DND-41 (cell line): ENCODE data around the gene SHROOM3.

Experiments
- ATAC-seq: fragments of 200-7000 bp; cut with Tn5 transposase; 3 replicates; pipeline ENCODE4 v1.9.1; 2021; ENCODE audit warnings: low read depth; ENCODE audit not compliant: insufficient read depth
- DNase-seq: peaks from one replicate; pipeline ENCODE4 v3.0.0-alpha.2; 2020
- H2AFZ ChIP-seq: 2 replicates; pipeline ENCODE4 v1.6.0; 2012; ENCODE audit warnings: low read depth, low read length
- H3K27ac ChIP-seq: 2 replicates; pipeline ENCODE4 v1.5.1; 2012; ENCODE audit warnings: low read length, inconsistent platforms
- H3K27me3 ChIP-seq: fragments of 200-600 bp; sonication (generic); 2 replicates; pipeline ENCODE4 v1.6.0; 2012; ENCODE audit warnings: low read length, mild to moderate bottlenecking, inconsistent platforms; ENCODE audit not compliant: insufficient read depth, poor library complexity
- H3K36me3 ChIP-seq: 2 replicates; pipeline ENCODE4 v1.5.1; 2012; ENCODE audit warnings: low read length, inconsistent platforms; ENCODE audit not compliant: insufficient read depth
- H3K4me1 ChIP-seq: 2 replicates; pipeline ENCODE4 v1.5.1; 2012; ENCODE audit warnings: mild to moderate bottlenecking, low read length; ENCODE audit not compliant: insufficient read depth
- H3K4me2 ChIP-seq: 2 replicates; pipeline ENCODE4 v1.6.0; 2012; ENCODE audit warnings: mild to moderate bottlenecking, moderate library complexity, low read length, inconsistent platforms; ENCODE audit not compliant: insufficient read depth
- H3K4me3 ChIP-seq, 2 experiments: fragments of 200-600 bp in 1 of 2; shearing (Covaris generic) in 1 of 2; 2 replicates each; pipeline ENCODE4 v1.5.1; 2012 to 2016; ENCODE audit warnings: inconsistent platforms in 2 of 2, low read length in 2 of 2, mild to moderate bottlenecking in 2 of 2, low read depth in 1 of 2, moderate library complexity in 1 of 2
- H3K79me2 ChIP-seq: 2 replicates; pipeline ENCODE4 v1.6.0; 2012; ENCODE audit warnings: low read length, inconsistent platforms; ENCODE audit not compliant: insufficient read depth
- H3K9ac ChIP-seq: 2 replicates; pipeline ENCODE4 v1.6.0; 2012; ENCODE audit warnings: low read depth, mild to moderate bottlenecking, inconsistent platforms, low read length, moderate library complexity
- H3K9me3 ChIP-seq: 2 replicates; pipeline ENCODE4 v1.5.1; 2012; ENCODE audit warnings: low read length, moderate library complexity, mild to moderate bottlenecking, inconsistent platforms; ENCODE audit not compliant: insufficient read depth, severe bottlenecking
- H4K20me1 ChIP-seq: 2 replicates; pipeline ENCODE4 v1.6.0; 2012; ENCODE audit warnings: low read length; ENCODE audit not compliant: insufficient read depth
- CTCF ChIP-seq: IDR thresholded peaks from 2 replicates; pipeline ENCODE4 v1.5.1; 2012; ENCODE audit warnings: borderline replicate concordance, low read length, moderate library complexity, mild to moderate bottlenecking; ENCODE audit not compliant: poor library complexity, severe bottlenecking; ENCODE audit errors: extremely low read depth
- EZH2 ChIP-seq: IDR thresholded peaks from 3 replicates; pipeline ENCODE4 v1.6.1; 2012; ENCODE audit warnings: borderline replicate concordance, low read depth, mild to moderate bottlenecking, moderate library complexity, low read length, inconsistent platforms; ENCODE audit not compliant: severe bottlenecking

SHROOM3 gene

GRCh38 chr4:76571274-76571673, 136.2 kb downstream of the SHROOM3 start:
- Histone ChIP-seq H3K27ac (no peak overlapping the region), H3K36me3 (no peaks in the 10 kb centered on the region), H4K20me1 (no peaks in the 10 kb centered on the region), H3K27me3 (no peaks in the 10 kb centered on the region), H3K4me1 (no peaks in the 10 kb centered on the region), H3K4me3 (no peak overlapping the region), H3K79me2 (no peaks in the 10 kb centered on the region), H2AFZ (no peak overlapping the region), H3K4me2 (no peak overlapping the region), H3K9me3 (no peaks in the 10 kb centered on the region), H3K9ac (no peak overlapping the region)
- ATAC-seq (no peak), DNase-seq (no peak)
- no peak for TF ChIP-seq EZH2

- no peak overlapping the region for H3K9ac ChIP-seq
- H3K27ac ChIP-seq, result no peak overlapping the region
- TF ChIP-seq EZH2, result no peak
- no peak for TF ChIP-seq CTCF
- H4K20me1 ChIP-seq, result no peaks in the 10 kb centered on the region
- DNase-seq (no peak), ATAC-seq (no peak)
- no peaks in the 10 kb centered on the region for H3K79me2 ChIP-seq
- H3K4me3 ChIP-seq, result no peak overlapping the region
- H3K9me3 ChIP-seq, result no peaks in the 10 kb centered on the region
- no peaks in the 10 kb centered on the region for H3K27me3 ChIP-seq
- no peaks in the 10 kb centered on the region for H3K4me1 ChIP-seq
- H2AFZ ChIP-seq, result no peak overlapping the region
- H3K36me3 ChIP-seq, result no peaks in the 10 kb centered on the region
- H3K4me2 ChIP-seq, result no peak overlapping the region
These were observed 137.2 kb downstream of the SHROOM3 start for GRCh38 chr4:76572224-76572623.

GRCh38 chr4:76576824-76577223, 141.8 kb downstream of the SHROOM3 start:
- no peak for ATAC-seq
- no peak overlapping the region for H3K4me2 ChIP-seq
- no peak overlapping the region for H3K27ac ChIP-seq
- no peaks in the 10 kb centered on the region for H3K36me3 ChIP-seq
- H3K9ac ChIP-seq, result no peak overlapping the region
- H3K9me3 ChIP-seq, result no peaks in the 10 kb centered on the region
- DNase-seq, result no peak
- H2AFZ ChIP-seq, result no peak overlapping the region
- no peaks in the 10 kb centered on the region for H3K4me1 ChIP-seq
- H3K27me3 ChIP-seq, result no peaks in the 10 kb centered on the region
- TF ChIP-seq CTCF, result no peak
- no peak for TF ChIP-seq EZH2
- no peaks in the 10 kb centered on the region for H3K79me2 ChIP-seq
- H3K4me3 ChIP-seq, result no peak overlapping the region
- H4K20me1 ChIP-seq, result no peaks in the 10 kb centered on the region

GRCh38 chr4:76578002-76578560, 143.1 kb downstream of the SHROOM3 start:
- no peak for ATAC-seq
- DNase-seq, result no peak
- Histone ChIP-seq H3K9ac (no peak overlapping the region), H3K9me3 (no peaks in the 10 kb centered on the region), H4K20me1 (no peaks in the 10 kb centered on the region), H3K4me2 (no peak overlapping the region), H3K27ac (no peak overlapping the region), H3K79me2 (no peaks in the 10 kb centered on the region), H3K36me3 (no peaks in the 10 kb centered on the region), H3K27me3 (no peaks in the 10 kb centered on the region), H3K4me3 (no peak overlapping the region), H3K4me1 (no peaks in the 10 kb centered on the region), H2AFZ (no peak overlapping the region)
- TF ChIP-seq EZH2 (no peak), CTCF (no peak)
